ENCODE measurements around the gene MPZL2.

GRCh38 chr11:118241764-118242098, 22.4 kb downstream of the MPZL2 start:
- TF ChIP-seq CTCF (conservative IDR thresholded peaks at IDR 0.05; ENCODE audit: low read length) = no peak
- TF ChIP-seq EZH2phosphoT487 (IDR thresholded peaks at IDR 0.05; ENCODE audit: borderline replicate concordance) = no peak

All from Loucy (cell line).